Activated T-cell treated with anti-CD3 and anti-CD28 coated beads, Interleukin-2, amount 50 U/mL, for 72 hours (primary cell): Measurements from ENCODE around the gene FLT4. TPM values are rescaled to one million over a fixed set of nuclear protein-coding genes. Genes with fewer than 3 reads are reported as not detected.

ENCODE experiments used
- ATAC-seq, 2 donors: fragments of 150-1000 bp; cut with Tn5 transposase; replicated peaks in 1 of 2; 2 replicates each; pipeline ENCODE4 v1.10.0; 2021; ENCODE audit warnings: moderate library complexity in 2 of 2, mild to moderate bottlenecking in 1 of 2
- DNase-seq, 2 donors: peaks; one replicate each; pipeline ENCODE4 v3.0.0; 2021 to 2022; ENCODE audit warnings: mixed read lengths in 1 of 2
- H3K27ac Mint-ChIP-seq: one replicate; pipeline ENCODE4 v1.8.0; 2022; ENCODE audit warnings: mild to moderate bottlenecking, moderate library complexity, mixed read lengths
- H3K27me3 Mint-ChIP-seq: one replicate; pipeline ENCODE4 v1.8.0; 2022; ENCODE audit warnings: low read depth, mixed read lengths
- H3K36me3 Mint-ChIP-seq, 2 donors: one replicate each; pipeline ENCODE4 v1.8.0; 2022; ENCODE audit warnings: mixed read lengths in 2 of 2, mild to moderate bottlenecking in 1 of 2; ENCODE audit not compliant: insufficient read depth in 2 of 2
- H3K4me1 Mint-ChIP-seq: one replicate; pipeline ENCODE4 v1.8.0; 2022; ENCODE audit warnings: low read depth, mixed read lengths
- H3K4me3 Mint-ChIP-seq, 2 donors: one replicate each; pipeline ENCODE4 v1.8.0; 2022; ENCODE audit warnings: mild to moderate bottlenecking in 2 of 2, mixed read lengths in 2 of 2, moderate library complexity in 2 of 2
- H3K9me3 Mint-ChIP-seq, 2 donors: one replicate each; pipeline ENCODE4 v1.8.0; 2022; ENCODE audit warnings: mixed read lengths in 2 of 2
- total RNA-seq, 2 donors: library from RNA; stranded (reverse); gene quantifications; one replicate each; pipeline ENCODE4 v1.2.3, GENCODE V29; 2022

FLT4 gene
- total RNA-seq, 2 donors from 2014 or later, result 0.79 to 1.7 TPM

- Mint-ChIP-seq H3K4me1 (peaks cover 6% of the 10 kb centered on the region), H3K27ac (no peak overlapping the region), H3K36me3 (no peaks in the 10 kb centered on the region), H3K27me3 (no peaks in the 10 kb centered on the region), H3K9me3 (no peaks in the 10 kb centered on the region), H3K4me3 (no peak overlapping the region)
- no peak for ATAC-seq
- DNase-seq, result no peak
Measured at GRCh38 chr5:180625125-180625790, 24.1 kb downstream of the FLT4 start.

GRCh38 chr5:180624587-180624986 is 24.8 kb downstream of the FLT4 start:
- Mint-ChIP-seq H3K4me1 (peaks cover 6% of the 10 kb centered on the region), H3K27ac (peak overlapping the region; percentile 10), H3K36me3 (no peaks in the 10 kb centered on the region), H3K4me3 (no peak overlapping the region), H3K9me3 (no peaks in the 10 kb centered on the region), H3K27me3 (no peaks in the 10 kb centered on the region)
- DNase-seq, result no peak
- ATAC-seq, result no peak

GRCh38 chr5:180623844-180624243 is 25.6 kb downstream of the FLT4 start:
- Mint-ChIP-seq H3K27me3 (no peaks in the 10 kb centered on the region), H3K36me3 (no peaks in the 10 kb centered on the region), H3K4me3 (no peak overlapping the region), H3K4me1 (peaks cover 6% of the 10 kb centered on the region), H3K27ac (no peak overlapping the region), H3K9me3 (no peaks in the 10 kb centered on the region)
- DNase-seq (no peak), ATAC-seq (no peak)

- Mint-ChIP-seq H3K27me3 (no peaks in the 10 kb centered on the region), H3K4me3 (no peak overlapping the region), H3K27ac (no peak overlapping the region), H3K9me3 (no peaks in the 10 kb centered on the region), H3K36me3 (no peaks in the 10 kb centered on the region), H3K4me1 (peaks cover 6% of the 10 kb centered on the region)
- ATAC-seq (no peak), DNase-seq (no peak)
Measured at GRCh38 chr5:180623411-180623834, 26.0 kb downstream of the FLT4 start.

GRCh38 chr5:180622910-180623309 is 26.5 kb downstream of the FLT4 start:
- Mint-ChIP-seq H3K9me3 (no peaks in the 10 kb centered on the region), H3K4me3 (no peak overlapping the region), H3K4me1 (peaks cover 6% of the 10 kb centered on the region), H3K27ac (no peak overlapping the region), H3K36me3 (no peaks in the 10 kb centered on the region), H3K27me3 (no peaks in the 10 kb centered on the region)
- DNase-seq (no peak), ATAC-seq (no peak)

- H3K9me3 Mint-ChIP-seq, result no peaks in the 10 kb centered on the region
- ATAC-seq, result no peak
- DNase-seq, result no peak
- H3K4me3 Mint-ChIP-seq, result no peak overlapping the region
- H3K36me3 Mint-ChIP-seq, result no peaks in the 10 kb centered on the region
- H3K27ac Mint-ChIP-seq, result no peak overlapping the region
- H3K27me3 Mint-ChIP-seq, result no peaks in the 10 kb centered on the region
- H3K4me1 Mint-ChIP-seq, result peaks cover 6% of the 10 kb centered on the region
Measured at GRCh38 chr5:180621311-180621710, 28.1 kb downstream of the FLT4 start.

- Mint-ChIP-seq H3K9me3 (no peaks in the 10 kb centered on the region), H3K4me1 (peaks cover 6% of the 10 kb centered on the region), H3K4me3 (no peak overlapping the region), H3K36me3 (no peaks in the 10 kb centered on the region), H3K27ac (no peak overlapping the region), H3K27me3 (no peaks in the 10 kb centered on the region)
- no peak for DNase-seq
- no peak for ATAC-seq
Measured at GRCh38 chr5:180620014-180620413, 29.4 kb downstream of the FLT4 start.

- Mint-ChIP-seq H3K27me3 (no peaks in the 10 kb centered on the region), H3K36me3 (no peaks in the 10 kb centered on the region), H3K9me3 (no peaks in the 10 kb centered on the region), H3K4me1 (peaks cover 6% of the 10 kb centered on the region), H3K4me3 (peak overlapping the region in 1 of 2 donors; percentile 49), H3K27ac (no peak overlapping the region)
- DNase-seq (no peak), ATAC-seq (no peak)
Measured at GRCh38 chr5:180619563-180619915, 29.9 kb downstream of the FLT4 start.

GRCh38 chr5:180618829-180619562 is 30.4 kb downstream of the FLT4 start:
- H3K27me3 Mint-ChIP-seq, result no peaks in the 10 kb centered on the region
- H3K27ac Mint-ChIP-seq, result no peak overlapping the region
- H3K4me3 Mint-ChIP-seq, result peak overlapping the region in 1 of 2 donors; percentile 52
- peak; percentile 78 to 82 for ATAC-seq
- H3K9me3 Mint-ChIP-seq, result no peaks in the 10 kb centered on the region
- no peaks in the 10 kb centered on the region for H3K36me3 Mint-ChIP-seq
- DNase-seq, result peak; percentile 37 to 57
- peaks cover 5% of the 10 kb centered on the region for H3K4me1 Mint-ChIP-seq

- H3K9me3 Mint-ChIP-seq, result no peaks in the 10 kb centered on the region
- ATAC-seq (no peak), DNase-seq (no peak)
- H3K4me1 Mint-ChIP-seq, result no peaks in the 10 kb centered on the region
- H3K27ac Mint-ChIP-seq, result no peak overlapping the region
- H3K36me3 Mint-ChIP-seq, result no peaks in the 10 kb centered on the region
- peak overlapping the region; percentile 37 to 52 for H3K4me3 Mint-ChIP-seq
- H3K27me3 Mint-ChIP-seq, result no peaks in the 10 kb centered on the region
Measured at GRCh38 chr5:180618487-180618828, 30.9 kb downstream of the FLT4 start.

GRCh38 chr5:180613814-180614188 is 35.6 kb downstream of the FLT4 start:
- Mint-ChIP-seq H3K4me3 (no peak overlapping the region), H3K4me1 (no peaks in the 10 kb centered on the region), H3K27me3 (no peaks in the 10 kb centered on the region), H3K27ac (no peak overlapping the region), H3K9me3 (no peaks in the 10 kb centered on the region), H3K36me3 (no peaks in the 10 kb centered on the region)
- ATAC-seq, result no peak
- no peak for DNase-seq

GRCh38 chr5:180613188-180613813 is 36.1 kb downstream of the FLT4 start:
- no peaks in the 10 kb centered on the region for H3K9me3 Mint-ChIP-seq
- no peak overlapping the region for H3K27ac Mint-ChIP-seq
- no peak overlapping the region for H3K4me3 Mint-ChIP-seq
- H3K36me3 Mint-ChIP-seq, result no peaks in the 10 kb centered on the region
- H3K4me1 Mint-ChIP-seq, result peaks cover 2% of the 10 kb centered on the region
- ATAC-seq (no peak), DNase-seq (no peak)
- H3K27me3 Mint-ChIP-seq, result no peaks in the 10 kb centered on the region

- peaks cover 8% of the 10 kb centered on the region for H3K4me1 Mint-ChIP-seq
- ATAC-seq, result no peak
- H3K36me3 Mint-ChIP-seq, result no peaks in the 10 kb centered on the region
- DNase-seq, result no peak
- H3K9me3 Mint-ChIP-seq, result no peaks in the 10 kb centered on the region
- no peak overlapping the region for H3K27ac Mint-ChIP-seq
- no peaks in the 10 kb centered on the region for H3K27me3 Mint-ChIP-seq
- H3K4me3 Mint-ChIP-seq, result no peak overlapping the region
Measured at GRCh38 chr5:180612683-180613082, 36.7 kb downstream of the FLT4 start.
